ENCODE data around the gene COL6A6. TPM values are rescaled to one million over a fixed set of nuclear protein-coding genes. Genes with fewer than 3 reads are reported as not detected.

Gene COL6A6
- total RNA-seq, 5 donors from 2014 or later (not counting 1 experiment from before 2014, with no cell fraction given): 0.06 TPM; not detected in 4

- no CpG with 5 or more reads among the region's 1 CpG for WGBS (ENCODE audit: insufficient coverage)
- no peak overlapping the region for H3K27ac Mint-ChIP-seq
Measured at GRCh38 chr3:130488288-130488687, 28.7 kb upstream of the COL6A6 start.

GRCh38 chr3:130488769-130489450 is 28.1 kb upstream of the COL6A6 start:
- Mint-ChIP-seq H3K27ac (no peak overlapping the region), H3K4me1 (no peaks in the 10 kb centered on the region), H3K4me3 (no peak overlapping the region), H3K36me3 (no peaks in the 10 kb centered on the region), H3K27me3 (peaks cover under 1 to 2% of the 10 kb centered on the region in 2 donors), H3K9me3 (no peaks in the 10 kb centered on the region)
- H3K27ac ChIP-seq (ENCODE audit: low read length): no peak overlapping the region
- H3K36me3 ChIP-seq (ENCODE audit: control insufficient read depth in 2 of 2, extremely low read depth in 1 of 2, insufficient read depth in 1 of 2, low read length in 1 of 2): no peaks in the 10 kb centered on the region
- ATAC-seq (replicated peaks in 1 of 4) (no peak), DNase-seq (no peak)
- H3K27me3 ChIP-seq (replicated peaks in 1 of 2; ENCODE audit: control insufficient read depth in 2 of 2, extremely low read depth in 1 of 2, insufficient read depth in 2 of 2, low read length in 1 of 2): peaks cover 0 to 2% of the 10 kb centered on the region in 2 experiments
- no CpG with 5 or more reads among the region's 2 CpGs for WGBS (ENCODE audit: insufficient coverage)
- CTCF ChIA-PET: no interaction called here
- no peak overlapping the region for H3K4me3 ChIP-seq (ENCODE audit: control insufficient read depth in 1 of 2, extremely low read depth in 1 of 2, low read length in 1 of 2)
- no peaks in the 10 kb centered on the region for H3K9me3 ChIP-seq
- H3K4me1 ChIP-seq (ENCODE audit: control insufficient read depth in 1 of 2, extremely low read depth in 1 of 2, insufficient read depth in 2 of 2, low read length in 2 of 2): no peaks in the 10 kb centered on the region
- POLR2A ChIA-PET: no interaction called here

More at GRCh38 chr3:130488288-130488687, 28.7 kb upstream of the COL6A6 start:
- H3K9me3 Mint-ChIP-seq: no peaks in the 10 kb centered on the region
- POLR2A ChIA-PET: no interaction called here
- ATAC-seq (replicated peaks in 1 of 4) (no peak), DNase-seq (no peak)
- H3K27me3 Mint-ChIP-seq: peaks cover 0 to 2% of the 10 kb centered on the region in 2 donors
- Histone ChIP-seq H3K4me1 (ENCODE audit: control insufficient read depth in 1 of 2, extremely low read depth in 1 of 2, insufficient read depth in 2 of 2, low read length in 2 of 2) (no peaks in the 10 kb centered on the region), H3K27me3 (replicated peaks in 1 of 2; ENCODE audit: control insufficient read depth in 2 of 2, extremely low read depth in 1 of 2, insufficient read depth in 2 of 2, low read length in 1 of 2) (peaks cover 0 to 2% of the 10 kb centered on the region in 2 experiments), H3K36me3 (ENCODE audit: control insufficient read depth in 2 of 2, extremely low read depth in 1 of 2, insufficient read depth in 1 of 2, low read length in 1 of 2) (no peaks in the 10 kb centered on the region), H3K9me3 (no peaks in the 10 kb centered on the region), H3K4me3 (ENCODE audit: control insufficient read depth in 1 of 2, extremely low read depth in 1 of 2, low read length in 1 of 2) (no peak overlapping the region), H3K27ac (ENCODE audit: low read length) (no peak overlapping the region)
- CTCF ChIA-PET: no interaction called here
- no peaks in the 10 kb centered on the region for H3K4me1 Mint-ChIP-seq
- H3K36me3 Mint-ChIP-seq: no peaks in the 10 kb centered on the region
- no peak overlapping the region for H3K4me3 Mint-ChIP-seq

GRCh38 chr3:130490241-130490640 is 26.7 kb upstream of the COL6A6 start:
- no peaks in the 10 kb centered on the region for H3K4me1 ChIP-seq (ENCODE audit: control insufficient read depth in 1 of 2, extremely low read depth in 1 of 2, insufficient read depth in 2 of 2, low read length in 2 of 2)
- H3K36me3 ChIP-seq (ENCODE audit: control insufficient read depth in 2 of 2, extremely low read depth in 1 of 2, insufficient read depth in 1 of 2, low read length in 1 of 2): no peaks in the 10 kb centered on the region
- H3K27me3 ChIP-seq (replicated peaks in 1 of 2; ENCODE audit: control insufficient read depth in 2 of 2, extremely low read depth in 1 of 2, insufficient read depth in 2 of 2, low read length in 1 of 2): peaks cover 0 to 2% of the 10 kb centered on the region in 2 experiments
- H3K4me3 Mint-ChIP-seq: no peak overlapping the region
- no peak overlapping the region for H3K27ac ChIP-seq (ENCODE audit: low read length)
- no peak overlapping the region for H3K4me3 ChIP-seq (ENCODE audit: control insufficient read depth in 1 of 2, extremely low read depth in 1 of 2, low read length in 1 of 2)
- H3K9me3 Mint-ChIP-seq: no peaks in the 10 kb centered on the region
- H3K27me3 Mint-ChIP-seq: peaks cover 3% of the 10 kb centered on the region in 2 donors
- ATAC-seq (replicated peaks in 1 of 4): no peak
- POLR2A ChIA-PET: no interaction called here
- DNase-seq: no peak
- H3K36me3 Mint-ChIP-seq: no peaks in the 10 kb centered on the region
- H3K4me1 Mint-ChIP-seq: no peaks in the 10 kb centered on the region
- no peak overlapping the region for H3K27ac Mint-ChIP-seq
- H3K9me3 ChIP-seq: no peaks in the 10 kb centered on the region
- no CpG with 5 or more reads among the region's 1 CpG for WGBS (ENCODE audit: insufficient coverage)
- CTCF ChIA-PET: no interaction called here

- Mint-ChIP-seq H3K9me3 (no peaks in the 10 kb centered on the region), H3K4me3 (no peak overlapping the region), H3K36me3 (no peaks in the 10 kb centered on the region), H3K27ac (no peak overlapping the region), H3K4me1 (no peaks in the 10 kb centered on the region), H3K27me3 (peaks cover 3% of the 10 kb centered on the region in 2 donors)
- Histone ChIP-seq H3K4me1 (ENCODE audit: control insufficient read depth in 1 of 2, extremely low read depth in 1 of 2, insufficient read depth in 2 of 2, low read length in 2 of 2) (no peaks in the 10 kb centered on the region), H3K27ac (ENCODE audit: low read length) (no peak overlapping the region), H3K36me3 (ENCODE audit: control insufficient read depth in 2 of 2, extremely low read depth in 1 of 2, insufficient read depth in 1 of 2, low read length in 1 of 2) (no peaks in the 10 kb centered on the region), H3K9me3 (no peaks in the 10 kb centered on the region), H3K4me3 (ENCODE audit: control insufficient read depth in 1 of 2, extremely low read depth in 1 of 2, low read length in 1 of 2) (no peak overlapping the region), H3K27me3 (replicated peaks in 1 of 2; ENCODE audit: control insufficient read depth in 2 of 2, extremely low read depth in 1 of 2, insufficient read depth in 2 of 2, low read length in 1 of 2) (peaks cover 0 to 2% of the 10 kb centered on the region in 2 experiments)
- 73% methylated on average over 5 of the region's 6 CpGs for WGBS (ENCODE audit: insufficient coverage)
- DNase-seq (no peak), ATAC-seq (replicated peaks in 1 of 4) (no peak)
- POLR2A ChIA-PET: no interaction called here
- CTCF ChIA-PET: no interaction called here
Measured at GRCh38 chr3:130491431-130491830, 25.5 kb upstream of the COL6A6 start.

DNA sequence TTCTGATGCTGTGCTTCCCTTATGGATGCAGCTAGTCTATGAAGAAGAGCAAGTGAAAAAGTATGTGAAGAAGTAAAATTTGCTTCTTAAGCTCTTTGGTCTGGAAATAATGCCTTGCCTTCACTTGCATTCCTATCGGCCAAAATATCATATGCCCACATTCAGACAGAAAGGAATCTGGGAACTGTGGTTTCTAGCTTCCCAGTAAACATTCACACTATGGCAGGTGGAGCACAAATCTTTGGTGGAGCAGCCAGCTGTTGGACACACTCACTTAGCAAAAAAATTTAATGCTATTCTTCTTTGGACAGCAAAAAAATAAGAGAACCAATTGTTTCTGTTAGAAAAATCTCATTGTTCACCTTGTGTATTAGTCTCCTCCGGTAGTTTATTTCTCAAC is 12.3 kb upstream of the COL6A6 start:
- Histone ChIP-seq H3K4me1 (ENCODE audit: control insufficient read depth in 1 of 2, extremely low read depth in 1 of 2, insufficient read depth in 2 of 2, low read length in 2 of 2) (no peaks in the 10 kb centered on the region), H3K27me3 (replicated peaks in 1 of 2; ENCODE audit: control insufficient read depth in 2 of 2, extremely low read depth in 1 of 2, insufficient read depth in 2 of 2, low read length in 1 of 2) (peaks cover 2 to 6% of the 10 kb centered on the region in 2 experiments), H3K27ac (ENCODE audit: low read length) (no peak overlapping the region), H3K4me3 (ENCODE audit: control insufficient read depth in 1 of 2, extremely low read depth in 1 of 2, low read length in 1 of 2) (no peak overlapping the region), H3K9me3 (no peaks in the 10 kb centered on the region), H3K36me3 (ENCODE audit: control insufficient read depth in 2 of 2, extremely low read depth in 1 of 2, insufficient read depth in 1 of 2, low read length in 1 of 2) (no peaks in the 10 kb centered on the region)
- H3K27me3 Mint-ChIP-seq: peaks cover 15 to 17% of the 10 kb centered on the region in 2 donors
- POLR2A ChIA-PET: interaction anchor here in 1 of 2 donors (0.6 kb wide), 1 partner anchor 23 kb away, joined by 9 read pairs; no protein-coding TSS in a partner anchor
- no peak overlapping the region for H3K4me3 Mint-ChIP-seq
- CTCF ChIA-PET: no interaction called here
- DNase-seq (no peak), ATAC-seq (replicated peaks in 1 of 4) (no peak)
- H3K4me1 Mint-ChIP-seq: no peaks in the 10 kb centered on the region
- no peak overlapping the region for H3K27ac Mint-ChIP-seq
- H3K9me3 Mint-ChIP-seq: no peaks in the 10 kb centered on the region
- no peaks in the 10 kb centered on the region for H3K36me3 Mint-ChIP-seq
- WGBS (ENCODE audit: insufficient coverage): 100% methylated on average over 1 of the region's 2 CpGs

DNA sequence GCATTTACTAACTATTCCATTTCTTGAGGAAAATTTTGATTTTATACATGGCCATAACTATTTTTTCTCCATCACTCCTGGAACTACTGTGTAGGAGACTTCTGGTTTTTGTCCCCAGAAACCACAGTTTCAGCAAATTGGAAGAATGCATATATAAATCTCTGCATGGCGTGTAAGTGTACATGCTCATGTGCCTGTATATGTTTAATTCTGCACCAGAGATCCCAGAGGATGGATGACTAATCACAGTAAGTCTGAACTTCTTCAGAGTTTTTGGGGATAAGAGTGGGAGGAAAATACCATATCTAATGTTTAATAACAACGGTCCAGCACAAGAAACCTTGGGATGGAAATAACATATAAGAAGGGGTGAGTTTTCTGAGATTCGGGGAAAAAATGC is 10.9 kb upstream of the COL6A6 start:
- Mint-ChIP-seq H3K27ac (no peak overlapping the region), H3K4me1 (no peaks in the 10 kb centered on the region), H3K27me3 (peaks cover 17 to 20% of the 10 kb centered on the region in 2 donors), H3K4me3 (no peak overlapping the region), H3K36me3 (no peaks in the 10 kb centered on the region), H3K9me3 (no peaks in the 10 kb centered on the region)
- no peak overlapping the region for H3K4me3 ChIP-seq (ENCODE audit: control insufficient read depth in 1 of 2, extremely low read depth in 1 of 2, low read length in 1 of 2)
- WGBS (ENCODE audit: insufficient coverage): no CpG with 5 or more reads among the region's 3 CpGs
- no peak overlapping the region for H3K27ac ChIP-seq (ENCODE audit: low read length)
- no peaks in the 10 kb centered on the region for H3K4me1 ChIP-seq (ENCODE audit: control insufficient read depth in 1 of 2, extremely low read depth in 1 of 2, insufficient read depth in 2 of 2, low read length in 2 of 2)
- no peak for ATAC-seq (replicated peaks in 1 of 4)
- no peak for DNase-seq
- POLR2A ChIA-PET: no interaction called here
- H3K27me3 ChIP-seq (replicated peaks in 1 of 2; ENCODE audit: control insufficient read depth in 2 of 2, extremely low read depth in 1 of 2, insufficient read depth in 2 of 2, low read length in 1 of 2): peaks cover 2 to 6% of the 10 kb centered on the region in 2 experiments
- no peaks in the 10 kb centered on the region for H3K9me3 ChIP-seq
- CTCF ChIA-PET: no interaction called here
- no peaks in the 10 kb centered on the region for H3K36me3 ChIP-seq (ENCODE audit: control insufficient read depth in 2 of 2, extremely low read depth in 1 of 2, insufficient read depth in 1 of 2, low read length in 1 of 2)
